Osteocyte (in vitro differentiated cells): ENCODE data around the gene EIF4G3. TPM values are rescaled to one million over a fixed set of nuclear protein-coding genes. Genes with fewer than 3 reads are reported as not detected.

Experiments
- DNase-seq: peaks from one replicate; pipeline ENCODE4 v3.0.0; 2021; ENCODE audit warnings: mixed read lengths; ENCODE audit not compliant: unreplicated experiment; ENCODE audit errors: extremely low spot score
- H3K27ac Mint-ChIP-seq: one replicate; pipeline ENCODE4 v1.8.0; 2021; ENCODE audit warnings: mild to moderate bottlenecking, mixed read lengths; ENCODE audit not compliant: unreplicated experiment
- H3K27me3 Mint-ChIP-seq: one replicate; pipeline ENCODE4 v1.8.0; 2021; ENCODE audit warnings: mixed read lengths; ENCODE audit not compliant: unreplicated experiment
- H3K36me3 Mint-ChIP-seq: one replicate; pipeline ENCODE4 v1.8.0; 2021; ENCODE audit warnings: mixed read lengths; ENCODE audit not compliant: unreplicated experiment
- H3K4me1 Mint-ChIP-seq: one replicate; pipeline ENCODE4 v1.8.0; 2021; ENCODE audit warnings: mixed read lengths; ENCODE audit not compliant: unreplicated experiment
- H3K4me3 Mint-ChIP-seq: one replicate; pipeline ENCODE4 v1.8.0; 2021; ENCODE audit warnings: mild to moderate bottlenecking, moderate library complexity, mixed read lengths; ENCODE audit not compliant: unreplicated experiment
- H3K9me3 Mint-ChIP-seq: one replicate; pipeline ENCODE4 v1.8.0; 2021; ENCODE audit warnings: mixed read lengths; ENCODE audit not compliant: unreplicated experiment
- CTCF ChIP-seq: fragments of 200-600 bp; sonication (generic); IDR thresholded peaks from 2 replicates; pipeline ENCODE4 v1.5.0; 2021; ENCODE audit warnings: antibody characterized with exemption, mild to moderate bottlenecking, moderate library complexity
- total RNA-seq: library from RNA; stranded (reverse); gene quantifications from 2 replicates; pipeline ENCODE4 v1.2.1, GENCODE V29; 2021

EIF4G3 gene
- total RNA-seq, 1 donor from 2014 or later = 81.9 TPM

DNA sequence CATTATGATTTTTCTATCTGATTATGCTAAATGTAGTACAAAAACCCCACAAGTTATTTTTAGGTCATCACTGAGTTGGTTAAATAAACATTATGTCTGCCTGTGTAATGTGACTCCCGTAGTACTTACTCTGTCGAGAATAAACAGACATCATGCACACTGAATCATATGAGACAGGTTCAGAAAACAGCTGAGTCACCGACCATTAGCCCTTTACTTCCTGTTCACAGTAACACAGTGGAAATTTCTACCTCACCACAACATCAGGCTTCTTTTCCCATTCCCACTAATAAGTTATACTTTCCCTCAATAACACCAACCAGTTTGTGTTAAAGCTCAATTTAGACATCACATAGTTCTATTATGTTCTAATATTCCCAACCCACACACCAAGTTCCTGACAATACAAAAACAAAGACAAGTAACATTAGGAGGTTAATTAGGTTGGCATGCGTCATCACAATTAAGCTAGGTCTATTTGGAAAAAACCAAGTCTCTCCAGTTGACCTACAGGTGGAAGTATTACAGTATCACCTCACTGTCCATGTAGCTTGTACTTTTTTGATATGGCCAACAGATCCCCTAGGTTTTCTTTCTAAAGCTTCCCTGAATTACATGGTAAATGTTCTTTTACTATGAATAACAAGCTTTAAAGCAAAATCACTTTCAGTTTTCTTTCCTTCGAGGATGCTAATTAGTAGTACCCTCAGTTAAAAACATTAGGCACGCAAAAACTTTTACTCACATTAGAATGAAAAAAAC is 154.2 kb downstream of the EIF4G3 start:
- no peaks in the 10 kb centered on the region for H3K27me3 Mint-ChIP-seq
- H3K27ac Mint-ChIP-seq = peak overlapping the region; percentile 100
- no peak for DNase-seq
- H3K36me3 Mint-ChIP-seq = peaks cover 8% of the 10 kb centered on the region
- no peak for TF ChIP-seq CTCF
- H3K9me3 Mint-ChIP-seq = no peaks in the 10 kb centered on the region
- peaks cover 38% of the 10 kb centered on the region for H3K4me1 Mint-ChIP-seq
- H3K4me3 Mint-ChIP-seq = peak overlapping the region; percentile 59

DNA sequence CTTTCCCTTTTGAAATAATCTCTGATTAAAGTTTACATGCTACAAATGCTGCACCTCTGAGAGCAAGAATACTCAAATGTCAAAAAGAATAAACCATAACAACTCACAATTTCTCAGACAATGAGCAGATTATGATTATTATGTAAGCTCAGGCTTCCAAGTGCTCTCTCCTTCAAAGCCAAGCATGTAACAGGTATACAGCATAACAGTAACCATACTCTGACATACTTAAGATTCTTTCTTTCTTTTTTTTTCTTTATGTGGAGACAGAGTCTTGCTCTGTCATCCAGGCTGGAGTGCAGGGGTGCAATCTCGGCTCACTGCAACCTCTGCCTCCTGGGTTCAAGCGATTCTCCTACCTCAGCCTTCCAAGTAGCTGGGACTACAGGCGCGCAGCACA is 155.4 kb downstream of the EIF4G3 start:
- Mint-ChIP-seq H3K27ac (peak overlapping the region; percentile 100), H3K9me3 (no peaks in the 10 kb centered on the region), H3K27me3 (no peaks in the 10 kb centered on the region), H3K4me3 (no peak overlapping the region), H3K4me1 (peaks cover 40% of the 10 kb centered on the region), H3K36me3 (peaks cover 7% of the 10 kb centered on the region)
- no peak for TF ChIP-seq CTCF
- DNase-seq = no peak

DNA sequence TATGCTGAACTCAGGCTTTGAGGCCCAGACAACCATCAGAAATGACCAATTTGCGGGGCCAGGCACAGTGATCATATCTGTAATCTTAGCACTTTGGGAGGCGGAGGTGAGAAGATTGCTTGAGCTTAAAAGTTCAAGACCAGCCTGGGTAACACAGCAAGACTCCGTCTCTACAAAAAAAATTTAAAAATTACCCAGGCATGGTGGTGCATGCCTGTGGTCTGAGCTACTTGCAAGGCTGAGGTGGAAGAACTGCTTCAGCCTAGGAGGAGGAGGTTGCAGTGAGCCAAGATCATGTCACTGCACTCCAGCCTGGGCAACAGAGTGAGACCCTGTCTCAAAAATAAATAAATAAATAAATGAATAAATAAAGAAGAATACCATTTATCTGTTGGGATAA is 156.5 kb downstream of the EIF4G3 start:
- no peak overlapping the region for H3K4me3 Mint-ChIP-seq
- no peak for DNase-seq
- no peaks in the 10 kb centered on the region for H3K27me3 Mint-ChIP-seq
- H3K4me1 Mint-ChIP-seq = peaks cover 41% of the 10 kb centered on the region
- peaks cover 5% of the 10 kb centered on the region for H3K9me3 Mint-ChIP-seq
- peaks cover 7% of the 10 kb centered on the region for H3K36me3 Mint-ChIP-seq
- H3K27ac Mint-ChIP-seq = no peak overlapping the region
- TF ChIP-seq CTCF = no peak

DNA sequence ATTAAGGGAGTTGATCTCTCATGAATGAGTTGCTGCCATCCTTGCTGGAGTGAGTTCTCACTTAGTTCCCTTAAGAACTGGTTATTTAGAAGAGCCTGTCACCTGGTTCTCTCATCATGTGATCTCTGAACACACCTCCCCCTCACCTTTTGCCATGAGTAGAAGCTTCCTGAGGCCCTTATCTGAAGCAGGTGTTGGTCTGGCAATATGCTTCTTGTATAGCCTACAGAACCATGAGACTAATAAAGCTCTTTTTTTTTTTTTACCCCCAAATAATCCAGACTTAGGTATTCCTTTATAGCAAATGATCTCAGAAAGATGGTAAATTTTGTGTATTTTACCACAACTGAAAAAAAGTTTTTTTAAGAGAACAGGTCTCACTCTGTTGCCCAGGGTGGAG is 158.0 kb downstream of the EIF4G3 start:
- no peak for TF ChIP-seq CTCF
- no peak for DNase-seq
- Mint-ChIP-seq H3K36me3 (peaks cover 10% of the 10 kb centered on the region), H3K27ac (no peak overlapping the region), H3K27me3 (no peaks in the 10 kb centered on the region), H3K4me1 (peaks cover 38% of the 10 kb centered on the region), H3K4me3 (no peak overlapping the region), H3K9me3 (peaks cover 8% of the 10 kb centered on the region)

DNA sequence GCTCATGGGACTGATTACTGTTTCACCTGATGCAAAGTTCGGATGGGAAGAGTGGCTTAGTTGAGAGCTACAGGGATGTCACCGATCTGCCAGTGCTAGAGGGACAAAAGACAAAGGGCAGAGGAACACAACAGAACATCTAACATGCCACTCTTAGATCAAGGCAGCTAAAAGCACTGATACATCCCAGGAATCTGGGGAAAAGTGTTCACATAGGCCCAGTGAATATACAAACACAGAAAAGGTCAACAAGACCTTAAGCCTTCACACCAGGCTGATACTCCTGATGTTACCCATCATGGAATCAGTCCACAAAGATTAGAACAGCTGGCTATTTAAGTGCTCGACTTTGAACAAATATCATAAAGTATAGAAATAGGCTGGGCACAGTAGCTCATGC is 163.2 kb downstream of the EIF4G3 start:
- Mint-ChIP-seq H3K4me3 (no peak overlapping the region), H3K27me3 (no peaks in the 10 kb centered on the region), H3K36me3 (peaks cover 7% of the 10 kb centered on the region), H3K27ac (peak overlapping the region; percentile 85), H3K4me1 (peaks cover 24% of the 10 kb centered on the region), H3K9me3 (peaks cover 8% of the 10 kb centered on the region)
- DNase-seq = no peak
- no peak for TF ChIP-seq CTCF
